Left lung (tissue), 10 donors: Measurements from ENCODE around the gene SHMT2. TPM values are rescaled to one million over a fixed set of nuclear protein-coding genes. Genes with fewer than 3 reads are reported as not detected.

ENCODE experiments used
- ATAC-seq: fragments of 200-7000 bp; cut with Tn5 transposase; one replicate; pipeline ENCODE4 v1.9.1; 2020; ENCODE audit warnings: moderate library complexity
- DNase-seq, 4 donors: peaks; one replicate each; pipeline ENCODE4 v3.0.0-alpha.2; 2013 to 2020
- H3K27ac ChIP-seq, 2 donors: fragments of 200-600 bp; sonication (generic) in 1 of 2; one replicate each; pipeline versions ENCODE4 v1.5.0 to v1.8.0; 2020 to 2021
- H3K27me3 ChIP-seq, 2 donors: fragments of 200-600 bp; sonication (generic) in 1 of 2; one replicate each; pipeline versions ENCODE4 v1.5.0 to v1.8.0; 2020 to 2021
- H3K36me3 ChIP-seq, 2 donors: fragments of 200-600 bp; sonication (generic) in 1 of 2; one replicate each; pipeline versions ENCODE4 v1.5.0 to v1.8.0; 2020 to 2021
- H3K4me1 ChIP-seq, 2 donors: fragments of 200-600 bp; one replicate each; pipeline ENCODE4 v1.8.0; 2021
- H3K4me3 ChIP-seq, 2 donors: fragments of 200-600 bp; sonication (generic) in 1 of 2; one replicate each; pipeline versions ENCODE4 v1.5.0 to v1.8.0; 2020 to 2021; ENCODE audit warnings: mild to moderate bottlenecking in 1 of 2
- H3K9me3 ChIP-seq, 2 donors: fragments of 200-600 bp; sonication (generic) in 1 of 2; one replicate each; pipeline versions ENCODE4 v1.5.0 to v1.8.0; 2020 to 2021
- CTCF ChIP-seq, 2 donors: fragments of 200-600 bp; sonication (generic) in 1 of 2; IDR thresholded peaks; one replicate each; pipeline versions ENCODE4 v1.5.0 to v1.8.0; 2021; ENCODE audit warnings: antibody characterized with exemption in 2 of 2
- intact Hi-C, 2 donors: fragments of 100-400 bp; cut with DNase I; formaldehyde crosslinking; loops; one replicate each; pipeline versions ENCODE4 v1.11.2 to v1.14.2; 2022
- polyA plus RNA-seq, 6 donors: library from polyadenylated mRNA; unstranded; fragments of 120-200 nt; gene quantifications; one replicate each; pipeline ENCODE4 v1.2.1, GENCODE V29; 2013; ENCODE audit not compliant: insufficient read length in 6 of 6
- total RNA-seq, 2 donors: library from RNA; stranded (reverse); fragmentation: NEBNext Ultra II Directional; extraction: Animal tissue kit (Norgen Biotek cat#: 25700); gene quantifications; one replicate each; pipeline ENCODE4 v1.2.1, GENCODE V29; 2021
- donor health status: DM: no; HTN: yes; CAD: no.
- donor health status: DM: no; HTN: no; CAD: no.

The SHMT2 gene
- total and polyA plus RNA-seq, 8 donors, result 64.7 to 116 (median 75.6) TPM

DNA sequence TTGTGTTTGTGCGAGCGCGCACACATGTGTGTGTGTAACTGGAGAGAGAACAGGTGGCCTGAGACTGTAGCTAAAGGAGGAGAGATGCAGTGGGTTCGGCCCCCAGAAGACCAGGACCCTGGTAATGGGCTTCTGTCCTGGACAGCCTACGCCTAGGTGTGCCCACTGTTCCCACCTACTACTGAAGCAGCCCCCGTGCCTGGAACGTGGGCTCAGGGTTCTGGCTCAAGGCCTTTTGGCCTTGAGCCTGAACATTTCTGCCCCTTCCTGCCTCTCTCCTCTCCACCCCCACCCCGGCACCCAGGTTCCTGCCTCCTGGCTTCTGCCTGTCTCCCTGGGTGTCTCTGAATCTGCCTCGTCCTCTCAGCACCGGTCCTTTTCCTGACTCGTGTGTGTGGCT, 14.4 kb upstream of the SHMT2 start:
- Histone ChIP-seq H3K36me3 (peaks cover 0 to 30% of the 10 kb centered on the region in 2 donors), H3K4me1 (peaks cover 15 to 37% of the 10 kb centered on the region in 2 donors), H3K27ac (no peak overlapping the region), H3K4me3 (no peak overlapping the region), H3K9me3 (no peaks in the 10 kb centered on the region), H3K27me3 (peaks cover 50 to 66% of the 10 kb centered on the region in 2 donors)
- DNase-seq, result no peak
- ATAC-seq, result no peak
- intact Hi-C loops, result no loop called here
- no peak for TF ChIP-seq CTCF (IDR thresholded peaks at IDR 0.05)

DNA sequence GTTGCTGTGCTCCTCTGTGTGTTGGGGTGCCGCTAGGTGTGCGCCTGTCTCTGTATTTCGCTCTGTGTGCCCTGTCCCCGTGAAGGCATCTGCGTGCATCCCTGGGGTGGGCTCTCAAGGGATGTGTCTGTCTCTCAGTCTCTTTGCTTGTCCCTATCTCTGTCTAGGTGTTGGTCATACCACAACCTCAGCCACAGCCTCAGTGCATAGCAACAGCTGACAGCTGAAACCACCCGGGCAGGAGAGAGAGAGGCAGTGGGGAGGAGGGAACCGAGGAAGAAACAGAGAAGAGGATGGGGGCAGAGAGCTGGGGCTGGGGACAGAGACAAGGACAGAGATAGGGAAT, 13.9 kb upstream of the SHMT2 start:
- DNase-seq (no peak), ATAC-seq (no peak)
- no peak overlapping the region for H3K27ac ChIP-seq
- H3K4me3 ChIP-seq, result no peak overlapping the region
- H3K27me3 ChIP-seq, result peaks cover 56 to 72% of the 10 kb centered on the region in 2 donors
- no peak for TF ChIP-seq CTCF (IDR thresholded peaks at IDR 0.05)
- no peaks in the 10 kb centered on the region for H3K9me3 ChIP-seq
- H3K4me1 ChIP-seq, result peaks cover 15 to 37% of the 10 kb centered on the region in 2 donors
- intact Hi-C loops, result no loop called here
- peaks cover 0 to 24% of the 10 kb centered on the region in 2 donors for H3K36me3 ChIP-seq

GRCh38 chr12:57216014-57216911, 13.2 kb upstream of the SHMT2 start, which contains the start of gene NXPH4:
TSS of gene NXPH4 (plus strand) at chr12:57216794. CDS start at chr12:57216970, 176 bp downstream.
- peak; percentile 4 for ATAC-seq
- peak in 1 of 4 donors; percentile 38 for DNase-seq
- Histone ChIP-seq H3K4me1 (peaks cover 15 to 37% of the 10 kb centered on the region in 2 donors), H3K4me3 (peak within 1 kb of the TSS; percentile 27 to 35), H3K27me3 (peaks cover 59 to 78% of the 10 kb centered on the region in 2 donors), H3K27ac (no peak within 1 kb of the TSS), H3K36me3 (peaks cover 0 to 18% of the 10 kb centered on the region in 2 donors), H3K9me3 (no peaks in the 10 kb centered on the region)
- intact Hi-C loops, result no loop called here
- TF ChIP-seq CTCF (IDR thresholded peaks at IDR 0.05), result no peak

GRCh38 chr12:57216921-57217879, 12.3 kb upstream of the SHMT2 start:
- Histone ChIP-seq H3K9me3 (no peaks in the 10 kb centered on the region), H3K27ac (no peak overlapping the region), H3K27me3 (peaks cover 69 to 88% of the 10 kb centered on the region in 2 donors), H3K4me3 (peak overlapping the region in 1 of 2 donors; percentile 35), H3K36me3 (peaks cover 0 to 9% of the 10 kb centered on the region in 2 donors), H3K4me1 (peaks cover 15 to 37% of the 10 kb centered on the region in 2 donors)
- intact Hi-C loops, result no loop called here
- no peak for ATAC-seq
- peak in 1 of 4 donors; percentile 57 for DNase-seq
- TF ChIP-seq CTCF (IDR thresholded peaks at IDR 0.05), result no peak
